Activated T-cell treated with anti-CD3 and anti-CD28 coated beads, Interleukin-2, amount 50 U/mL, for 48 hours (primary cell): ENCODE measurements around the gene ZNF474.
"Not testable (repeated sequence)": the region's sequence is repeated elsewhere in the genome, so short reads cannot be mapped to it uniquely, and the experiment has no call there.

Experiments
- DNase-seq, 2 experiments: peaks; one replicate each; pipeline ENCODE4 v3.0.0-alpha.2; 2020

ZNF474 gene

DNA sequence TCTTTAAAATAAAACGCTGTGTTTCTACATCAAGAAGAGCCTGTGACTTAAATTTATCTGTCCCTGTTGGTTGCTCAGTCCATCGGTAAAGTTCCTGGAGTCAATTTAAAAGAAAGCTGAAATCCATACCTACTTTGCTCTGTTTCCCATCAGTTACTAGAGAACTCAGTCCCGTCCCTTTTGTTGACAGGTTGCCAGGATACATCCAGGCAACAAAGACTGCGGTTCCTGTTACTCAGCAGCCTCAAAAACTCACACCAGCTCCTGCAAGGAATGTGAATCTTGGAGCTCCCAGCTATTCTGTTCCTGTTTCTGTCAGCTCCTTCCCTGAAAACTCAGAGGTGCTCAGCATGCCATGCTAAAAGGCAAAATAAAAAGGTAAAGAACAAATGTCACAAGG lies at the start of gene ZNF474:
Gene ZNF474, plus strand, starts transcription at position 241 of the 400 bp plus-strand sequence. CDS start 22,445 bp downstream, outside the sequence.
- no peak for DNase-seq

DNA sequence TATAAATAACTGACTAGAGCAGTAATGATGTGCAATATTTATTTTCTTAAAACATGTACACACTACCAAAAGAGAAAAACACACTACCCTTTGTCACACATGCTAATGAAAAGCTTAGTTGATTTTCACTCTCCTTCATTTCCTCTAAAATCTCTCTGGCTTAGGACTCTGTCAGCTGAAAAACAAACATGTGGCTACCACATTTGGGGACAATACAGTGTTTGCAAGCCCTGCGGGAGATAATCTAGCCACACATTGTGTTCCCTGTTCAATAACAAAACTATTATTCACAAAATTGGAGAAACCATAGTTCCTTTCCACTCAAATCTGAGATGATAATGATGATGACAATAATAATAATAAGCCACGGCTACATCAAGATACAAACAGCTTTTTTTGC lies 47.8 kb upstream of the ZNF474 start:
- no peak for DNase-seq

DNA sequence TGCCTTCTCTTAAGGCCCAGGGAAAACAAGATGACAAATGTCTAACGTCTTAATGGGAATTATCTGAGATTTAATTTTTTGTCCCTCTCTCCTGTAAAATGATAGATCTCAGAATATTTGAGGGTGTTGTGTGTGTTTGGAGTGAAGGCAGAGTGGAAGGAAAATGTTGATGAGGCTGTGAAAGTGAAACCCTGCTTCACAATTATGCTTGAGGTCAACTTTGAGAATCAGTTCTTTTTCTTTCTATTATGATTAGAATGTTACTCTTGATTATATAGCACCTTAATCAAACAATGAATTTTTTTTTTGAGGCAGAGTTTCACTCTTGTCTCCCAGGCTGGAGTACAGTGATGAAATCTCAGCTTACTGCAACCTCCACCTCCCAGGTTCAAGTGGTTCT lies 45.8 kb upstream of the ZNF474 start:
- DNase-seq = no peak

DNA sequence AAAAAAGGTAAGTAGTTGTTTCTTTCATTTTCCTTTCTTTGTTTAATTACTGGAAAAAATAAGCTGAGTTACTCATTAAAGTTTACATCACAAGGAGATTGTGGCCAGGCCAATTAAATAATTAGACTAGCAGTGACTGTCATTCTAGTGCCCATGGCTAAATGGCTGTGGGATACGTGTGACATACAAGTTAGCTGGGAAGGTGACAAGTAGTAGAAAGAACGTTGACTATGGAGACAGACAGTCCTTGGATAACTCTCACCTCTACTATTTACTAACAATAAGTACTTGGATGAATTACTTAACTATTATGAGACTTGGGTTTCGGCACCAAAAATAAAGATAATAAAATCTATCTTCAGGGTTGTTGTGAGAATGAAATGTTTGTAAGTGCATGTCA lies 44.3 kb upstream of the ZNF474 start:
- no peak for DNase-seq

DNA sequence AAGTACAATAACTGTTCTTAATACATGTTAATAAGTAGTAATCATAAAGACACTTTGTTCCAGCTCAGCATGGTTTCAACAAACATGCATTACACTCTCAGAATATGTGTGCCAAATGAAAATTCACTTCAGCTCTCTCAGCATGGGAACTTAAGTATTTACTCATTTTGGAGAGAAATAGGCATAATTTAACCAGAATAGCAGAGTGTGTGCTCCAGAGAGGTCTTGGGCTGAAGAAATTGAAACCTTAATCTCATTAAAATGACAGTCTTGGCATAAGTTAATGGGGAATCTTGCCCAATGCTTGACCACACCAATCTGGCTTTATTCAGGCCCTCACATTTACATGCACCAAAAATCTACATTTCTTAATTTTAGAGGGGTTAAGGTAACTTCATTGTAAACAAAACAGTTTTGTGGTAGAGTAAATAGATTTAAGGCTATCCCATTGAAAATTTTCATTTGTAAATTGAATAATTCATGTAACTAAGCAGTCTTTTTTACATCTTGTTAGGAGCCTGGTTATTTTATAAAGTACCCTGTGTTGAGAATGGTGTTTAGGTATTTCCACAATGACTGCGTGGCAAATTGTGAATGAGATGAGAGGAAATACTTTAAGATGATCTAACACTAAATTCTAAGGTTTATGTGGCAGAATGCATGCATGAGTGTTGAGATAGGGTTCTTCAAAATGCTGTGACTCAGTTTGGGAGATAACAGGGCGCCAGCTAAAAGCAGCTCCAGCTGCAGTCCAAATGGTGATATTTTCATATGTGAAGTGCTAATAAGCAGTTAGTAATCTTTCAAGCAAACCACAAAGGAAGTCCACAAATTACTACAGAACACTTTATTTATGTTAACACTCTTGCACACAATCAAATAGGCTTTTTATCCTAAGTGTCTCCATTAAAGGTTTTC lies 40.0 kb upstream of the ZNF474 start:
- DNase-seq = no peak

DNA sequence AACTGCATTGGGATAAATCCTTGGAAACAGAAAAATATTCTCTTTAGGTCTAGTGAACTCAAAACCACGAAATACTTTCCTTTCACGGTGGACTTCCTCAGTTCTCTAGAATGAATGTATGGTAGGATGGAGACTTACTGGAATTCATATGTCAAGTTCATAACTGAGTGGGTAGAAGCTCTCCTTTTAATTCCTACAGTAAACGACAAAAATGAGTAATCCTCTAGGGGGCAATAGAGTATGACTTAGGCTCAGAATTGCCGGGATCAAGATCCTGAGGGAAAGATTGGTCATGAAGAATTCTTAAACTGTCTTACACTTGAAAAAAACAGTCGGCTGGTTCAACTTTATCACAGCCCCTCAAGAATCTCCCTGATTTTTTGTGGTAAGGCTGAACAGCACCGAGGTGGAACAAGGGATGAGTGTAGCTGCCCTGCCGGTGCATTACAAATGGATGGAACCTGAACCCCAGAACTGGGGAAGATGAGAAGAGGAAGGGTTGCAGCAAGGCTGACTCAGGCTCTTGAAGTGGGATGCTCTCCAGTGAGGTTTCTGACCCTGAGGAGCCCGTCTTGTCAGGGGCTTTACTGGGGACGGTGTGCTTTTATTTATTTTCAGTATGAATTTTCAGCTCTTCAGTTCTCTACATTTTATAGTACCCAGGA lies 37.3 kb upstream of the ZNF474 start:
- no peak for DNase-seq

DNA sequence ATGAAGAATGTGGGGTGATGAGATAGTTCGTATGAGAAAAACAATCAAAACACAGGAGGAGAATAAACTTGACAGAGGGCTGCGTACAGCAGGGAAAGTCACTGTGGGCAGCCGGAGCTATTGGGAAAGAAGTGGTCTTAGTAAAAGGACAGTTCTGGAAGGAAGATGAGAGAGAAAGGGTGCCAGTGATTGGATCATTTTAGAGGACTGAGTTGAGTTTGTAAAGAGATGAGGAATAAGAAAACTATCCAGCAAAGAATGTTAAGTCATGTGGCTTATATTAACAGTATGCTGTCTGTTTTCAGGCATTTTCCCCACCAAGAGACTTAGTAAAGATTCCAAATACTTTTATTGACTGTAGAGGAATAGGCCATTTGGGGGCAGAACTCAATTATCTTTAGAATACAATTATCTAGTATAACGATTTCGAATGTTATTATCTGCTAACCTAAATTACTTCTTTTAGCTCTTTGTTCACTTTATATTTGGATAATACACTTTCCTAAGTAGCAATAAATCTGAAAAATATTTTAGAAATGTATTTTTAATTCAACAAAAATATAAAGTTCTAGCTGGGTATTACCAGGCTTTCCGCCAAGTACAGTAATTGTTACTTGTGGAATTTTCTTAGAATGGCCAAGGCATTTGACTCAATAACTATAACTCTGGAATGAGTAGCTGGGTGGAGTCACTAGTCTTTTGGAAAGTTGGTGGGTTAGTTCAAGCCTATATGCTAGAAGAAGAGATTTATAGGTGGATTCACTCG lies 35.7 kb upstream of the ZNF474 start:
- DNase-seq = no peak

DNA sequence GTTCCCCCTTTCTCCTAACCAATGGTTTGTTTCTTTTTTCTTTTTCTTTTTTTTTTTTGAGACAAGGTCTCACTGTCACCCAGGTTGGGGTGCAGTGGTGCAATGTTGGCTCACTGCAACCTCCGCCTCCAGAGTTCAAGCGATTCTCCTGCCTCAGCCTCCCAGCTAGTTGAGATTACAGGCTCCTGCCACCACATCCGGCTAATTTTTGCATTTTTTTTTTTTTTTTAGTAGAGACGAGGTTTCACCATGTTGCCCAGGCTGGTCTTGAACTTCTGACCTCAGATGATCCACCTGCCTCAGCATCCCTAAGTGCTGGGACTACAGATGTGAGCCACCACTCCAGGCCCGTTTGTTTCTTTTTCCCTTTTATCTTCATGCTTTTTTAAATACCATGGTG lies 35.1 kb upstream of the ZNF474 start:
- DNase-seq = not testable (repeated sequence)

DNA sequence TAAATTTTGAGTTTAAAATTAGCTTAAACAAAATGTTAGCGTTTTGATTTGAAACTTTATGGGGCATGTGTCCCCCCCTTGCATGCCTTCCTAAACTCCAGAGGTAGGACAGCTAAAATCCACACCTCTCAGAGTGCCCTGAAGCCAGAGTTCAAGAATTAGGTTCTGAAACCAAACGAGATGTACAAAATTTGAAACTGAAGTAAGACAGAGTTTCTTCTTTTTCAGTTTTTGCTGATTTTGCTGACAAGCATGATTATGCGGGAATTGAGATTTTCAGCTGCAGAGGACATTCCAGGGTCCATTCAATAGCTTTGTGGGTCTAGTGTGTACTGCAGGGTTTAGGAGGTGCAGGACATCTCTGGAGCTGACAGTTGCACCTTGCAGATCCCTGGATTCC lies 34.2 kb upstream of the ZNF474 start:
- no peak for DNase-seq

DNA sequence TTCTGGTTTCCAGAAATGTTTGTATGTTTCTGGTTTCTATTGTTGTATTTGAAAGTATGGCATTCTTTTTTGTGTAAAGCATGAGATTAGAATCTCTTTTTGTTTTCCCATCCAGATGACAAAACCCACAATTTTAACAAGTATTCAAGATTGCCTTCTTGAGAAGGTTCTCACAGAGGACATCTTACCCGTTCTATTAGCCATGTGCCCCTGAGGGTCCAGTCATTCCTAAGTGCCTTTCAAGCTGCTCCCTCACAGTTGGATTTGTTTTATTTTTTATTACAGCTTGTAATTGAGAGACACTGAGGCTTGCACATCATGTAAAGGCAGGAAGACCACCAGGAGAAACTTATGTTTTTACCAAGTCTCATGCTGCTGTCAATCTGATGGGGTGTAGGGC lies 32.0 kb upstream of the ZNF474 start:
- DNase-seq = no peak

DNA sequence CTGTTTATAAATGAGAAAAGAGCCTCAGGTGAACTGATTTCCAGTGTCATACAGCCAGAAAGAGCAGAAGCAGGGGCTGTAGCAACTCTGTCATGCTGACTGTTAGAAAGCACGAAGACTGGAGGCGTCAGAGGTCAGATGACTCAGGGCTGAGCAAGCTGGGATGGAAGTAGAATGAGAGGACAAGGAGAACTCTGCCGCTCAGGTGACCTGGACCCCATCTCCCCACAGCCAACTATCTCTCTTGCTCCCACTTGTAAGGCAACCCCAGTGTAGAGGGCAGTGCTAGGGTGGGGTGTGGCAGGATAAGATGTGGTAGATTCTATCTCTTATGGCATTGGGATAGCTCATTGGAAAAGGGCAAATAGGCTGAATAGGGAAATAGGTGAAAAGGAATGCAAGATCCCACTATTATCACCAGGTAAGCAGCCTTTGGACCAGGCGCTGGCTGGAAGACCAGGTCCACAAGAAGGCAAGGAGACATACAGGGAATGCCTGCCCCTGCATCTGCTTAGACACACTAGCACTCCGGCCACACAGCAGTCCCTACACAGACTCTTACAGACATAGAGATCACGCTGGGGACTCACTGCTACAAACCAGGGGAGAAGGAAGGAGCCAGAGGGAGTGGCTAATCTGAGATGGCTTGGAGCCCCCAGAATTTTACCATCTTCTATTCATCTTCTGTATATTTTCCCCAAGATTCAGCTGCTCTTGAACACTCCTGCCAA lies 30.1 kb upstream of the ZNF474 start:
- no peak for DNase-seq

DNA sequence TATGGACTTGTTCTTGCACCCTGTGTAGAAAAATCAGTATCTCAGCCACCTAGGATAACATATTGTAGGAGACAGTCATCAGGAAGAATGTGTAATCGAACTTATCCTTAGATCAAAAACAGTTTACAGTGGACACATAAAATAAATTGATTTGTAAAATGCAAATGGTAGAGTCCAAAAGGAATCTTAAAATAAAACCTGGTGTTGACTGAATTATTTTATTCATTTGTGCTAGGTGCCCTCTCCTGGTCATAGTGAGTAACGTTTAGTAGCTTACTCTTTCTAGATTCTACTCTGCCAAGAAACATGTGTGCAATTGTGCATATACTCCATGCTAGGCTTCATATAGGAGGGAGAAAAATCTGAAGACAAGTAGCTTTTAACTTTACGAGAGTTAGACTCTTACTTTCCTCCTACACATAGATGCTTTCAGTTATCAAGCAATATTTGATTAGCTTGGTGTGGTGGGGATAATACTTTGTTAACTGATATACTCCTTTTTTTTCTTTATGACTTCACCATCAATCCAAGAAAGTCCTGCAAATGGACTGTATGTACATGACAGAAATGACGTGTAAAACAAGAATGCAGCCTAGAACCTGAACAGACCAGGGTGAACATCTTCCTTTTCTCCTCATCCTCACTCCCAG lies 27.6 kb upstream of the ZNF474 start:
- no peak for DNase-seq

DNA sequence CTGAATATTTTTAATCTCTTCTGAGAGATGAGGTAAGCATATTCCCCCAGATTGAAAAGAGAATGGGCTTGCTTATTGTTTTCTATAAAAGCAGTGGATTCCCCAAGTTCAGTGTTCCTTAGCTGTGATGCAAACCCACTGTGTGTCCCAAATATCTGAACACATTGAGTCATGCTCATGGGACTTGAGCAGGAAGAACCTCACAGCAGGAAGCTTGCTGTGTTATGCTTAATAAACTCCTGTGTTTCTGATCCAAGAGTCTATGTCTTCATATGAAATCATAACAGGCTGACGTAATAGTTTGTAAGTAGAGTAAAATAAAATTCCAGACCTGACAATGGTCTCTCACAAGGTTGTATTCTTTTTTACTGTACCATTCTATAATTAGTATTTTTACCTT lies 26.5 kb upstream of the ZNF474 start:
- no peak for DNase-seq

DNA sequence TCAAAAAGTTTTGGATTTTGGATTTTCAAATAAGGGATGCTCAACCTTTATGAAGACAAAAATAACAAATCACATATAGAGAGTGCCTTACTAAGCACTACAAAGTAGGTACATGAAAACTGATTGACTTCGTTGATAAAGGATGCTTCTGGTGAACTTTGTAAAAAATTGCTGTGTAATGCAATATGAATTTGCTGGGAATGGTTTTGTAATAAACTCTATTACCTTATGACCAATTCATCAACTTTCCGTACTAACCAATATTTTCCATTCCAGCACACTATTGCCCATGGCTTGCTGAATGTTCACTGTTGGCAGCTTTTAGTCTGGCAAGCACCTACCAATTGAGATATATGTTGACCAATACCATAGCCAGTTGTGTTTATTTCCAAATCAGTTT lies 23.4 kb upstream of the ZNF474 start:
- DNase-seq = no peak

DNA sequence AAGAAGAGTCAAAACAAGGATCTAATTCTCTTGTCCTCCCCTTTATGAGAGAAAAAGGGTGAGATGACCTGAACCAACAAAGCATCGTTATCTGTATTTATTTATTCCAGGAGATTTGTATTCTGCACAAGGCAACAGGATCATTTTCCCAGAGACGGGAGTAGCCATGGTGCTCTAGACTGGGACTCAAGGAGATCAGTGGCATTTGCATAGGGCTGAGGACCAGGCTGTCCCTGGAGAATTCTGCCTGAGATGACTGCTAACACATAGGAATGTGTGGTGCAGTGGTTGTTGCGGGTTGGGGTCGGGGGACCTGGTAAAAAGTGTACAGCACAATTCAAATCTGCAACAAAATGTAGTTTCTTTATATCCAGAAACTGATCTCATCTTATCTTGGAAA lies 22.3 kb upstream of the ZNF474 start:
- DNase-seq = no peak

DNA sequence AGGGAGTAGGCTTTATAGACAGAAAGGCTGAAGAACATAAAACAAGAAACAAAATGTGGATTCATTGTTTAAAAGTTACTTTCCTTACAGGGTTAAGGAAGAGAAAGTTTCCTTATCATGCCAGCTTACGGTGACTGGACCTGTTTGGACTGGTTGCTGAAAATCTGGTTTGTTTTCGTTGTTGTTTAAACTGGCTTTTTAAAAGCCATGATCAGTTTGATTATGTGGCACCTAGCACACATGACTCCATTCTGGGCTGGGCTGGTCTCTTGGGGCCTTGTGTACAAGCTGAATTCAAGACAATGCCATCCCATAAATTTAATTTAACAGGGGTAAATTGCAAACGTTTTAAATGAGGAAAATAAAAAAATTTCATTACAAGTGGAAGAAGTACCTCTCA lies 18.4 kb upstream of the ZNF474 start:
- DNase-seq = no peak

DNA sequence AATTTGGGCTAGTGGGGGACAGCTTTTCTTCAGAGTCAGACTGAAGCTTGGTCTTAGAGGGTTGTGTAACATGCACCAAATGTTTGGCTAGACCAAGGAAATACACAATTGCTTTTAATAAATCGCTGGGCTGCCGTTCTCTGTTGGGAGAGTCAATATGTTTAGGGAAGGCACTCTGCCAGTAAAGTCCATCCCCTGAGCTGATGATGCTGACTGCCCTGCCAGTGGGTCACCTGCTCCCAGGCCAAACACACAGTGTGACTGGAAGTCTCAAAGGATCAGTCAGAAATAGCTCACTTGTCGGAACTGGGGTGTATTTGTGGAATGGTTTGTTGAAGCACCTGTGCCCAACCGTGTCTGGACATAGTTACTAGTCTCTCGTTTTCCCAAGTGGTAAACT lies 17.9 kb upstream of the ZNF474 start:
- no peak for DNase-seq

DNA sequence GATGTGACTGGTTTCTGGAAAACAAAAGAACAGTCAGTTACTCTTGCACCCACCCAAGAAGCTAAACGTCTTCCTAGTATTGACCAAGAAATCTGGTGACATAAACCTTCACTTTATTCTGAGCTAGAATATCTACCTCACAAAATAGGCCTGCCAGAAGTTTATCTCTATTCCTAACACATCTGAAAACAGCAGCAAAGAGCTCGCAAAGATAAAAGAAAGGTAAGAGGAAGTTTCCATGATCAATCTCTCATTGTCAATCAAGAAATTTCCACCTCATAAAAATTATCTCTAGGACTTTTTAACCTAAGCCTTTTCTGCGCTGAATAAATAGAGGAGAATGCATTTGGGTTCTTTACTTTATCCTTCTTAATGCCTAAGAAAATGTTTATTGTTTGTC lies 17.3 kb upstream of the ZNF474 start:
- DNase-seq = no peak

DNA sequence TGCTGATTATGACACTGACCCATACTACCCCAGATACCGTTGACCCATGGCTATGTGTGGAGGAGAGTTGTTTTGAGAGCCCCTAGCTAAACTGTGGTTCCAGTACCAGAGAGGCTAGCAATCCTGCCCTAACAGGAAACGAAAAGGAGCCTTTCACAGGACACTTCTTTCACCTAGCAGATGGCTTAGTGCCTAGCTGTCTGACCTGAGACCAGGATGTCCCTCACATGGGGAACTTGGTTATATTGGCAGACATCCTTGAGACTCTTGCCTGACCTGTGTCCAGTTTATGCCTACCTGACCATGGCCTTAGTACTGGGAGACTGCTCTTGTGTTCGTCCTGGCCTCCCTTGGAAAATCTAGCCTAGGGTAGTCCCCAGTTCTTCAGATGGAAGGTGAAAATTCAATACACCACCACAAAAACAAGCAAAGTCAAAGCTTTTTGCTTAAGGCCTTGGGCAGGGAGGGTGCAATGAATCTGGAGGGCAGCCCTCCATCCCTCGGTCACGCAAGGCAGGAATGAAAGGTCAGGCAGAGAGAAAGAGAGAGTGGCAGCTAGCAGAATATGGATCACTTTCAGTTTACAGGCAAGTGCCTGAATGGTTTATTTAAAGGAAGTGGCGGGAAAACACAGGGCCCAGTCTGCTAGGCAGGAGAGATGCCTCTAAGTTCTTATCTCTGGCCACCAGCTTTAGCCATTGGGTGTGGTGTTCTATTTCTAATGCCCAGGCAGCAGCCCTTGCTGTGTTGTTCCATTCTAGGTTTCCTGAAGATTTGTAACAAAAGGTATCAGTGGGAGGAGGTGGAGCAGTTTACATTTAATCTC lies 16.4 kb upstream of the ZNF474 start:
- DNase-seq = no peak

DNA sequence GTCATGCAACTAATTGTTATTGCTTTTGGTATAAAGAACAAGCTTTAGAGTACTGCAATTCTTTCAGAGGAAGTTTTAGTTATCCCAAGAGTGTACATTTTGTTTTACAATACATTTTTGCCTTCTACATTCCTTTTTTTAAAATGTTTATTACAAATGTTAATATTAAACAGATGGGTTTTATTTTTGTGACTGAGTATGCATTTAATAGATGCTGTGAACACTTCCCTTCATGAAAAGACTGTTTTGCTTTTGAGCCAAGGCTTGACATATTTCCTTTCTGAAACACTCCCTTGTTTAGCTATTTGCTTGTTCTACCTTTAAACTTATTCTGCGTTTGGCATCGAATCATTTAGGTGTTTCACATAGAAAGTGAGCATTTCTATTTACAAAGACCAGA lies 14.8 kb upstream of the ZNF474 start:
- DNase-seq = no peak

DNA sequence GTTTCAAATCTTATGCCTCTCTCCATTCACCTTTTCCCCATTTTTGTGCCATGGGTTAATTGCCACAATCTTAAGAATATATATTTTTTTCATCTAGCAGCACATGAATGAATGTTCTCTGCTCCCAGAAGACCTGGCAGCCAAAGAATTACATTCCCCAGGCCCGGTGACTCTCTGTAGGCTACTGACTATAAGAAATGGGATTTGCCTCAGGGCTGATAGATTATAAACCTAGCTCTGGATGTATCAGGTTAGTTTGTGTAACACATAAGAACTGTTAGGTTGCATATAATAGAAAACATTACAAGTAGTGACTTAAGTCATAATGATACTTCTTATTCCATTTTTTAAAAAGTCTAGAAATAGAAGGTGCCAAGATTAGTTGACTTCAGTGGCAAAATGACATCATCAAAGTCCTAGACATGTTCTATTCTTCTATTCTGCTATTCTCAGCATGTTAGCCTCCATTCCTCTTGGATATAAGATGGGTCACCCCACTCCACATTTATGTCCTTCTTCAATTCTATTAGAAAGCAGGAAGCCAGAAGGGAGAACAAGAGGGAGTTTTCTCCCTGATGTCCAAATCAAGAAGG lies 10.9 kb upstream of the ZNF474 start:
- no peak for DNase-seq
